Measurements from ENCODE around the gene PRMT9. TPM values are rescaled to one million over a fixed set of nuclear protein-coding genes. Genes with fewer than 3 reads are reported as not detected.

The PRMT9 gene
- polyA plus RNA-seq, 1 donor (not counting 4 experiments of a cell fraction or from before 2014, with no cell fraction given): 10.4 TPM

DNA sequence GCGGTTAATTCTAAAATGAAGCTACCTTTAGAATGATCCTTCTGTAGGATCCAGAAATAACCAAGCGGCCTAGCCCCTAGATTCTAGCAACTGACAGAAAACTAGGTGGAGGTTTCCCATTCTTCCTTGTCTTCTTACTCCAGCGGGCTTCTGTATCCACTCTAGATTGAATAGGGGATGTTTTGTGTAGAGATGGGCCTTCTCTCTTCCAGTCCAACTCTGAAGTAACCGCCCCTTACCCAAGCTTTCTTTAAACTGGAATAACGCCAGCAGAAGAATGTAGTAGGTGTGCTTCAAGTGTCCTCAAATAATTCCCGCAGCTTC, 67.2 kb downstream of the PRMT9 start:
- Histone ChIP-seq H3K36me3 (ENCODE audit: control insufficient read depth in 2 of 2, extremely low read depth in 1 of 2, insufficient read depth in 2 of 2, low read length in 2 of 2) (peaks cover 0 to 2% of the 10 kb centered on the region in 2 experiments), H3K9me1 (ENCODE audit: control insufficient read depth, extremely low read depth, insufficient read depth, low read length) (no peaks in the 10 kb centered on the region), H3K27me3 (ENCODE audit: control insufficient read depth, extremely low read depth, insufficient read depth, low read length) (no peaks in the 10 kb centered on the region), H3K4me1 (ENCODE audit: control insufficient read depth, extremely low read depth, insufficient read depth, low read length) (peaks cover 3% of the 10 kb centered on the region), H3K27ac (ENCODE audit: control insufficient read depth, insufficient read depth, low read length) (no peak overlapping the region), H3K9me3 (ENCODE audit: control insufficient read depth, low read depth, low read length) (no peaks in the 10 kb centered on the region), H3K4me2 (ENCODE audit: control insufficient read depth, extremely low read depth, insufficient read depth, low read depth, low read length) (peak overlapping the region; percentile 95), H3K4me3 (ENCODE audit: control insufficient read depth in 2 of 3, extremely low read depth in 1 of 3, insufficient read depth in 2 of 3, low read depth in 1 of 3, low read length in 3 of 3) (peak overlapping the region; percentile 85 to 98 (median 85)), H4K20me1 (ENCODE audit: control insufficient read depth, extremely low read depth, insufficient read depth, low read length) (no peaks in the 10 kb centered on the region), H3K9ac (ENCODE audit: control insufficient read depth, extremely low read depth, insufficient read depth, low read length) (no peak overlapping the region), H2AFZ (ENCODE audit: control insufficient read depth, low read length) (peak overlapping the region; percentile 75), H3K79me2 (ENCODE audit: control insufficient read depth, insufficient read depth, low read length) (peaks cover 33% of the 10 kb centered on the region)
- no peak for TF ChIP-seq EZH2 (IDR thresholded peaks at IDR 0.05; ENCODE audit: low read length)
- TF ChIP-seq, protein P1, sequence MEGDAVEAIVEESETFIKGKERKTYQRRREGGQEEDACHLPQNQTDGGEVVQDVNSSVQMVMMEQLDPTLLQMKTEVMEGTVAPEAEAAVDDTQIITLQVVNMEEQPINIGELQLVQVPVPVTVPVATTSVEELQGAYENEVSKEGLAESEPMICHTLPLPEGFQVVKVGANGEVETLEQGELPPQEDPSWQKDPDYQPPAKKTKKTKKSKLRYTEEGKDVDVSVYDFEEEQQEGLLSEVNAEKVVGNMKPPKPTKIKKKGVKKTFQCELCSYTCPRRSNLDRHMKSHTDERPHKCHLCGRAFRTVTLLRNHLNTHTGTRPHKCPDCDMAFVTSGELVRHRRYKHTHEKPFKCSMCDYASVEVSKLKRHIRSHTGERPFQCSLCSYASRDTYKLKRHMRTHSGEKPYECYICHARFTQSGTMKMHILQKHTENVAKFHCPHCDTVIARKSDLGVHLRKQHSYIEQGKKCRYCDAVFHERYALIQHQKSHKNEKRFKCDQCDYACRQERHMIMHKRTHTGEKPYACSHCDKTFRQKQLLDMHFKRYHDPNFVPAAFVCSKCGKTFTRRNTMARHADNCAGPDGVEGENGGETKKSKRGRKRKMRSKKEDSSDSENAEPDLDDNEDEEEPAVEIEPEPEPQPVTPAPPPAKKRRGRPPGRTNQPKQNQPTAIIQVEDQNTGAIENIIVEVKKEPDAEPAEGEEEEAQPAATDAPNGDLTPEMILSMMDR (optimal IDR thresholded peaks at IDR 0.05 in 1 of 3, IDR thresholded peaks at IDR 0.05 in 1 of 3, conservative IDR thresholded peaks at IDR 0.05 in 1 of 3; ENCODE audit: extremely low read depth in 1 of 3, insufficient read depth in 2 of 3, low read length in 3 of 3): no peak
- DNase-seq (ENCODE audit: low read depth, low spot score) (no peak), FAIRE-seq (no peak)
- dilution Hi-C loops (cut with MboI; ENCODE audit: extremely low pct_ligation_motif_present, low sequenced_read_pairs): no loop called here

- no peak for FAIRE-seq
- H3K79me2 ChIP-seq (ENCODE audit: control insufficient read depth, insufficient read depth, low read length): no peaks in the 10 kb centered on the region
- H3K4me3 ChIP-seq (ENCODE audit: control insufficient read depth in 2 of 3, extremely low read depth in 1 of 3, insufficient read depth in 2 of 3, low read depth in 1 of 3, low read length in 3 of 3): no peak overlapping the region
- no peaks in the 10 kb centered on the region for H3K36me3 ChIP-seq (ENCODE audit: control insufficient read depth in 2 of 2, extremely low read depth in 1 of 2, insufficient read depth in 2 of 2, low read length in 2 of 2)
- no peaks in the 10 kb centered on the region for H3K9me1 ChIP-seq (ENCODE audit: control insufficient read depth, extremely low read depth, insufficient read depth, low read length)
- no peaks in the 10 kb centered on the region for H3K27me3 ChIP-seq (ENCODE audit: control insufficient read depth, extremely low read depth, insufficient read depth, low read length)
- no peaks in the 10 kb centered on the region for H4K20me1 ChIP-seq (ENCODE audit: control insufficient read depth, extremely low read depth, insufficient read depth, low read length)
- no peak overlapping the region for H2AFZ ChIP-seq (ENCODE audit: control insufficient read depth, low read length)
- no peak for DNase-seq (ENCODE audit: low read depth, low spot score)
- H3K27ac ChIP-seq (ENCODE audit: control insufficient read depth, insufficient read depth, low read length): no peak overlapping the region
- no peaks in the 10 kb centered on the region for H3K4me1 ChIP-seq (ENCODE audit: control insufficient read depth, extremely low read depth, insufficient read depth, low read length)
- dilution Hi-C loops (cut with MboI; ENCODE audit: extremely low pct_ligation_motif_present, low sequenced_read_pairs): no loop called here
- TF ChIP-seq, protein P1 (optimal IDR thresholded peaks at IDR 0.05 in 1 of 3, IDR thresholded peaks at IDR 0.05 in 1 of 3, conservative IDR thresholded peaks at IDR 0.05 in 1 of 3; ENCODE audit: extremely low read depth in 1 of 3, insufficient read depth in 2 of 3, low read length in 3 of 3): no peak
- no peak for TF ChIP-seq EZH2 (IDR thresholded peaks at IDR 0.05; ENCODE audit: low read length)
- no peaks in the 10 kb centered on the region for H3K9me3 ChIP-seq (ENCODE audit: control insufficient read depth, low read depth, low read length)
- no peak overlapping the region for H3K9ac ChIP-seq (ENCODE audit: control insufficient read depth, extremely low read depth, insufficient read depth, low read length)
- H3K4me2 ChIP-seq (ENCODE audit: control insufficient read depth, extremely low read depth, insufficient read depth, low read depth, low read length): no peak overlapping the region
These were observed 73.3 kb downstream of the PRMT9 start for GRCh38 chr4:147610686-147611085.

Data from keratinocyte (primary cell).